Osteocyte (in vitro differentiated cells): ENCODE measurements around the gene IFNL4. TPM values are rescaled to one million over a fixed set of nuclear protein-coding genes. Genes with fewer than 3 reads are reported as not detected.

Experiments
- DNase-seq: peaks from one replicate; pipeline ENCODE4 v3.0.0; 2021; ENCODE audit warnings: mixed read lengths; ENCODE audit not compliant: unreplicated experiment; ENCODE audit errors: extremely low spot score
- H3K27ac Mint-ChIP-seq: one replicate; pipeline ENCODE4 v1.8.0; 2021; ENCODE audit warnings: mild to moderate bottlenecking, mixed read lengths; ENCODE audit not compliant: unreplicated experiment
- H3K27me3 Mint-ChIP-seq: one replicate; pipeline ENCODE4 v1.8.0; 2021; ENCODE audit warnings: mixed read lengths; ENCODE audit not compliant: unreplicated experiment
- H3K36me3 Mint-ChIP-seq: one replicate; pipeline ENCODE4 v1.8.0; 2021; ENCODE audit warnings: mixed read lengths; ENCODE audit not compliant: unreplicated experiment
- H3K4me1 Mint-ChIP-seq: one replicate; pipeline ENCODE4 v1.8.0; 2021; ENCODE audit warnings: mixed read lengths; ENCODE audit not compliant: unreplicated experiment
- H3K4me3 Mint-ChIP-seq: one replicate; pipeline ENCODE4 v1.8.0; 2021; ENCODE audit warnings: mild to moderate bottlenecking, moderate library complexity, mixed read lengths; ENCODE audit not compliant: unreplicated experiment
- H3K9me3 Mint-ChIP-seq: one replicate; pipeline ENCODE4 v1.8.0; 2021; ENCODE audit warnings: mixed read lengths; ENCODE audit not compliant: unreplicated experiment
- CTCF ChIP-seq: fragments of 200-600 bp; sonication (generic); IDR thresholded peaks from 2 replicates; pipeline ENCODE4 v1.5.0; 2021; ENCODE audit warnings: antibody characterized with exemption, mild to moderate bottlenecking, moderate library complexity
- total RNA-seq: library from RNA; stranded (reverse); gene quantifications from 2 replicates; pipeline ENCODE4 v1.2.1, GENCODE V29; 2021

The IFNL4 gene
- total RNA-seq, 1 donor from 2014 or later: not detected

- H3K4me1 Mint-ChIP-seq: peaks cover 8% of the 10 kb centered on the region
- no peak for TF ChIP-seq CTCF
- no peak for DNase-seq
- H3K27me3 Mint-ChIP-seq: peaks cover 54% of the 10 kb centered on the region
- no peaks in the 10 kb centered on the region for H3K36me3 Mint-ChIP-seq
- no peak overlapping the region for H3K27ac Mint-ChIP-seq
- no peaks in the 10 kb centered on the region for H3K9me3 Mint-ChIP-seq
- no peak overlapping the region for H3K4me3 Mint-ChIP-seq
Measured at GRCh38 chr19:39196320-39196719, 52.3 kb downstream of the IFNL4 start.

Other genes starting within 250 kb of the IFNL4 start
- gene FBXO27, start 216.3 kb downstream of the IFNL4 start, total RNA-seq: 4.4 and 6.0 TPM in 2 replicates
- gene ACP7, start 164.5 kb downstream of the IFNL4 start, total RNA-seq: not detected in 2 replicates
- gene PAK4, start 123.1 kb downstream of the IFNL4 start, total RNA-seq: 14.8 and 16.5 TPM in 2 replicates
- not detected in 2 replicates for gene NCCRP1, start 51.9 kb downstream of the IFNL4 start, total RNA-seq
- not detected in 2 replicates for gene SYCN, start 44.6 kb downstream of the IFNL4 start, total RNA-seq
- not detected in 2 replicates for gene IFNL3, start 3.9 kb downstream of the IFNL4 start, total RNA-seq
- not detected in 2 replicates for gene IFNL2, start 19.5 kb upstream of the IFNL4 start, total RNA-seq
- gene IFNL1, start 47.6 kb upstream of the IFNL4 start, total RNA-seq: not detected in 2 replicates
- 0.31 and 0.35 TPM in 2 replicates for gene LRFN1, start 72.0 kb upstream of the IFNL4 start, total RNA-seq
- not detected in 2 replicates for gene GMFG, start 87.2 kb upstream of the IFNL4 start, total RNA-seq
- 100 and 101 TPM in 2 replicates for gene SAMD4B, start 93.6 kb upstream of the IFNL4 start, total RNA-seq
- 45.6 and 45.9 TPM in 2 replicates for gene PAF1, start 142.2 kb upstream of the IFNL4 start, total RNA-seq
- gene MED29, start 142.5 kb upstream of the IFNL4 start, total RNA-seq: 37.1 and 38.7 TPM in 2 replicates
- gene ZFP36, start 158.0 kb upstream of the IFNL4 start, total RNA-seq: 81.5 and 105 TPM in 2 replicates
- 131 and 150 TPM in 2 replicates for gene PLEKHG2, start 163.8 kb upstream of the IFNL4 start, total RNA-seq
- 1,827 and 1,860 TPM in 2 replicates for gene RPS16, start 187.1 kb upstream of the IFNL4 start, total RNA-seq
- gene SUPT5H, start 196.7 kb upstream of the IFNL4 start, total RNA-seq: 130 and 132 TPM in 2 replicates
- gene TIMM50, start 232.0 kb upstream of the IFNL4 start, total RNA-seq: 55.9 and 56.0 TPM in 2 replicates